PFSK-1 (cell line): Measurements from ENCODE around the gene C3orf20.

ENCODE experiments used
- FOXP2 ChIP-seq: optimal IDR thresholded peaks from 2 replicates; pipeline ENCODE3; 2011; ENCODE audit warnings: borderline replicate concordance, control low read depth, inconsistent platforms; ENCODE audit not compliant: insufficient read depth; ENCODE audit errors: extremely low read length, extremely low read depth
- POLR2AphosphoS5 ChIP-seq: IDR thresholded peaks from 2 replicates; pipeline ENCODE4 v1.6.1; 2012; ENCODE audit warnings: low read depth, mild to moderate bottlenecking, control low read depth, low read length, moderate library complexity
- REST ChIP-seq, 2 experiments: IDR thresholded peaks; 2 replicates each; pipeline versions ENCODE4 v1.6.1 to v1.8.0; 2011 to 2012; ENCODE audit warnings: low read depth in 2 of 2, low read length in 2 of 2, control low read depth in 1 of 2, inconsistent platforms in 1 of 2, mild to moderate bottlenecking in 1 of 2, moderate library complexity in 1 of 2; ENCODE audit not compliant: insufficient read depth in 1 of 2
- SIN3A ChIP-seq: IDR thresholded peaks from 2 replicates; pipeline ENCODE4 v1.6.1; 2012; ENCODE audit warnings: mild to moderate bottlenecking, low read length, moderate library complexity, borderline replicate concordance; ENCODE audit not compliant: insufficient read depth
- TAF1 ChIP-seq: IDR thresholded peaks from 2 replicates; pipeline ENCODE4 v1.6.1; 2012; ENCODE audit warnings: low read length, control low read depth, borderline replicate concordance; ENCODE audit not compliant: insufficient read depth

C3orf20 gene

DNA sequence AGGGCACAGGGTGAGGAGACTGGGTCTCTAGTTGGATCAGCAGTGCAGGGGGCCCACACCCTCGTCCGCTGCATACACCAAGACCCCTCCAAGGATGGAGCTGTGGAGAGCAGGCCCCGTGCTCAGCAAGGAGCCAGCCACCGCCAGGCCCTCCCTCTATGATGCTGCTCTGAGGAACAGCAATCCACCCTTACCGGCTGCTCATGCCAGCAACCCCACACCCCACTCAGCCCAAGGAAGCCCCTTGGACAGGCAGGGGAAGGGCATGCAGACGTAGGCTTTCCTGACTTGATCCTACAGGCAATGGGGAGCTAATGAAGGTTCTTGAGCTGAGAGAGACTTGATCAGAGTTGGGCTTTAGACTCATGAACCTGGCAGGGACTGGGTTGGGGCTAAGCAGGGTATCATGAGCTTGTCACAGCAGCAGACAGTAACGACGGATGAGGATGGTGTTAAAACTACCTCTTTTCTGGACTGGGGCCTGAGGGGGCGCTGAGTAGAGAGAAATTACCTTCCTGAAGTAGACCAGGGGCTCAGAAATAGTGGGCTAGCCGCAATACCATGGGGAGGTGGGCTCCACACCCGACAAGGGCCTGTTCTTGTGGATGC lies 93.3 kb downstream of the C3orf20 start:
- no peak for TF ChIP-seq SIN3A
- no peak for TF ChIP-seq FOXP2
- TF ChIP-seq TAF1 = no peak
- TF ChIP-seq POLR2AphosphoS5 = no peak
- TF ChIP-seq REST (IDR thresholded peaks at IDR 0.05; ENCODE audit: insufficient read depth in 1 of 2, low read depth in 2 of 2, low read length in 2 of 2) = no peak

DNA sequence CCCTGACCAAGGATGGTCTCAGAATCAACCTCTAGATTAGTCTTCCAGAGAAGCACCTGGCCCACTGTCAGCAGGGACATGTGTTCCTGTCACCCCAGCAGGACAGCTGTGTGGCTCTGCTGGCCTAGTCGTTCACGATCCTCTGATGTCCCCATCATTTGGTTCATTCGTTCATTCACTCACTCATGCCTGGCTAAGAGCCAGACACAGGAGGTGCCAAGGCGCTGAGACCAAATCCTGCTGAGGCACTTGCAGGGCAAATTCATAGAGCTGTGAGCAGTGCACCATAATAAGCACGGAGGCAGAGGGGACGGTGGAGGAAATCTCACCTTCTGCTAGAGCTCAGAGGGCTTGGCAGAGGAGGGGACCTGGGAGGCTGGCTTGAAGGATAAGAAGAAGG lies 93.9 kb downstream of the C3orf20 start:
- TF ChIP-seq FOXP2 (no peak), TAF1 (no peak), REST (IDR thresholded peaks at IDR 0.05; ENCODE audit: insufficient read depth in 1 of 2, low read depth in 2 of 2, low read length in 2 of 2) (no peak), SIN3A (no peak), POLR2AphosphoS5 (no peak)

DNA sequence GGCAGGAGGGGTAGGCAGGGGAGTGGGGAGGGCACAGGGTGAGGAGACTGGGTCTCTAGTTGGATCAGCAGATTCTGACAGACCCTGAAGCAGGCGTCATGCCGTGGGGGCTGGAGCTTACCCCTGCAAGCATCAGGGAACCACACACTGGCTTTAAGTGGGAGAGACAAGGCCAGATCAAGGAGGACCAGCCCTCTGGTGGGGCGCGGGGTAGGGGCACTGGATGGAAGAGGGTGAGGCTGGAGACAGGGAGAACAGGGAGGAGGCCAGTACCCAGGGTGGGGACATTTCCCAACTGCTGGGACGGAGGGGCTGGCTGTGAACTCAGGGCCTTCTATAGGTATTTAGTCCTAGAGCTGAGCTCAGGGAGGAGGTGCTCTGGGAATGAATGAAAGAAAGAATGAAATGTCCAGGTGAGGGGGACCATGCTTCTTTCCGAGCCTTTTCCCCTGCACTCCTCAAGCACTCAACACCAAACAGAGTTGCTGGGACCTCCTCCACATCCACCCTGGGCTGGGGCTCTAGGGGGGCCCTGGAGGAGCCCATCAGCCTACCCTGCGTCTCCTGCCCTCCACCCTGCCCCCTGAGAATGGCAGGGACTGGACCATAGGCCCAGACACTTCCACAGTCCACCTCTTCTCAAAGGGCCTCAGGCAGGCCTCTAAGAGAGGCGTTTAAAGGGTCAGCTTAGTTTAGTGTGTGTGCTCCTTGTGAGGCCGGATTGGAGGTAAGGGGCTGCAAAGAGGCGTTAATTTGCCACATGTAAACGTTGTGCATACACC lies 94.8 kb downstream of the C3orf20 start:
- TF ChIP-seq POLR2AphosphoS5 (no peak), REST (IDR thresholded peaks at IDR 0.05; ENCODE audit: insufficient read depth in 1 of 2, low read depth in 2 of 2, low read length in 2 of 2) (no peak), SIN3A (no peak)

- TF ChIP-seq POLR2AphosphoS5 (no peak), FOXP2 (no peak), TAF1 (no peak), REST (IDR thresholded peaks at IDR 0.05; ENCODE audit: insufficient read depth in 1 of 2, low read depth in 2 of 2, low read length in 2 of 2) (no peak), SIN3A (no peak)
Measured at GRCh38 chr3:14770591-14770990, 95.7 kb downstream of the C3orf20 start.
